T-helper 1 cell treated with Interleukin-12 subunit alpha and Interleukin-12 subunit beta and Interleukin-4 antibody, amounts not matched to agents 30 μg/mL and 1 μg/mL, for 36 hours (primary cell): Measurements from ENCODE around the gene TTR.

Experiments
- H3K27ac Mint-ChIP-seq: one replicate; pipeline ENCODE4 v1.8.0; 2021; ENCODE audit warnings: mild to moderate bottlenecking, mixed read lengths
- H3K27me3 Mint-ChIP-seq: one replicate; pipeline ENCODE4 v1.8.0; 2021; ENCODE audit warnings: low read depth, mixed read lengths
- H3K36me3 Mint-ChIP-seq: one replicate; pipeline ENCODE4 v1.8.0; 2021; ENCODE audit warnings: low read depth, mixed read lengths
- H3K4me1 Mint-ChIP-seq: one replicate; pipeline ENCODE4 v1.8.0; 2021; ENCODE audit warnings: low read depth, mixed read lengths
- H3K4me3 Mint-ChIP-seq: one replicate; pipeline ENCODE4 v1.8.0; 2021; ENCODE audit warnings: mild to moderate bottlenecking, moderate library complexity, mixed read lengths
- H3K9me3 Mint-ChIP-seq: one replicate; pipeline ENCODE4 v1.8.0; 2021; ENCODE audit warnings: mixed read lengths

The TTR gene

GRCh38 chr18:31592506-31593157 lies 955 bp downstream of the TTR start:
- H3K27ac Mint-ChIP-seq = no peak overlapping the region
- H3K27me3 Mint-ChIP-seq = peaks cover 7% of the 10 kb centered on the region
- no peaks in the 10 kb centered on the region for H3K36me3 Mint-ChIP-seq
- H3K9me3 Mint-ChIP-seq = no peaks in the 10 kb centered on the region
- no peaks in the 10 kb centered on the region for H3K4me1 Mint-ChIP-seq
- no peak overlapping the region for H3K4me3 Mint-ChIP-seq

- Mint-ChIP-seq H3K27ac (no peak overlapping the region), H3K9me3 (no peaks in the 10 kb centered on the region), H3K27me3 (peaks cover 7% of the 10 kb centered on the region), H3K4me1 (no peaks in the 10 kb centered on the region), H3K36me3 (no peaks in the 10 kb centered on the region), H3K4me3 (no peak overlapping the region)
Measured at GRCh38 chr18:31595121-31595771, 3.6 kb downstream of the TTR start.

GRCh38 chr18:31596081-31596872 lies 4.6 kb downstream of the TTR start:
- H3K27me3 Mint-ChIP-seq = peaks cover 5% of the 10 kb centered on the region
- H3K36me3 Mint-ChIP-seq = no peaks in the 10 kb centered on the region
- H3K9me3 Mint-ChIP-seq = no peaks in the 10 kb centered on the region
- H3K4me3 Mint-ChIP-seq = no peak overlapping the region
- no peak overlapping the region for H3K27ac Mint-ChIP-seq
- no peaks in the 10 kb centered on the region for H3K4me1 Mint-ChIP-seq

GRCh38 chr18:31598021-31598805 lies 6.5 kb downstream of the TTR start:
- Mint-ChIP-seq H3K27me3 (no peaks in the 10 kb centered on the region), H3K4me3 (no peak overlapping the region), H3K36me3 (no peaks in the 10 kb centered on the region), H3K4me1 (no peaks in the 10 kb centered on the region), H3K9me3 (no peaks in the 10 kb centered on the region), H3K27ac (no peak overlapping the region)

GRCh38 chr18:31603315-31603714 lies 11.6 kb downstream of the TTR start:
- Mint-ChIP-seq H3K27ac (no peak overlapping the region), H3K27me3 (no peaks in the 10 kb centered on the region), H3K36me3 (no peaks in the 10 kb centered on the region), H3K9me3 (no peaks in the 10 kb centered on the region), H3K4me3 (no peak overlapping the region), H3K4me1 (no peaks in the 10 kb centered on the region)

- Mint-ChIP-seq H3K4me3 (no peak overlapping the region), H3K9me3 (no peaks in the 10 kb centered on the region), H3K27me3 (no peaks in the 10 kb centered on the region), H3K4me1 (no peaks in the 10 kb centered on the region), H3K36me3 (no peaks in the 10 kb centered on the region), H3K27ac (no peak overlapping the region)
Measured at GRCh38 chr18:31606265-31606664, 14.6 kb downstream of the TTR start.

- H3K27ac Mint-ChIP-seq = no peak overlapping the region
- H3K4me3 Mint-ChIP-seq = no peak overlapping the region
- H3K27me3 Mint-ChIP-seq = no peaks in the 10 kb centered on the region
- no peaks in the 10 kb centered on the region for H3K9me3 Mint-ChIP-seq
- no peaks in the 10 kb centered on the region for H3K4me1 Mint-ChIP-seq
- no peaks in the 10 kb centered on the region for H3K36me3 Mint-ChIP-seq
Measured at GRCh38 chr18:31607384-31607783, 15.7 kb downstream of the TTR start.

- H3K27ac Mint-ChIP-seq = no peak overlapping the region
- H3K27me3 Mint-ChIP-seq = no peaks in the 10 kb centered on the region
- no peaks in the 10 kb centered on the region for H3K36me3 Mint-ChIP-seq
- H3K4me3 Mint-ChIP-seq = no peak overlapping the region
- no peaks in the 10 kb centered on the region for H3K4me1 Mint-ChIP-seq
- no peaks in the 10 kb centered on the region for H3K9me3 Mint-ChIP-seq
Measured at GRCh38 chr18:31609886-31610285, 18.2 kb downstream of the TTR start.

- Mint-ChIP-seq H3K36me3 (no peaks in the 10 kb centered on the region), H3K27me3 (no peaks in the 10 kb centered on the region), H3K4me1 (no peaks in the 10 kb centered on the region), H3K27ac (no peak overlapping the region), H3K9me3 (no peaks in the 10 kb centered on the region), H3K4me3 (no peak overlapping the region)
Measured at GRCh38 chr18:31610286-31611205, 18.9 kb downstream of the TTR start.

- H3K9me3 Mint-ChIP-seq = no peaks in the 10 kb centered on the region
- no peaks in the 10 kb centered on the region for H3K36me3 Mint-ChIP-seq
- H3K27ac Mint-ChIP-seq = no peak overlapping the region
- H3K4me1 Mint-ChIP-seq = no peaks in the 10 kb centered on the region
- H3K27me3 Mint-ChIP-seq = no peaks in the 10 kb centered on the region
- H3K4me3 Mint-ChIP-seq = no peak overlapping the region
Measured at GRCh38 chr18:31611511-31611910, 19.8 kb downstream of the TTR start.

GRCh38 chr18:31612124-31612523 lies 20.4 kb downstream of the TTR start:
- Mint-ChIP-seq H3K27ac (no peak overlapping the region), H3K4me1 (no peaks in the 10 kb centered on the region), H3K4me3 (no peak overlapping the region), H3K27me3 (no peaks in the 10 kb centered on the region), H3K36me3 (no peaks in the 10 kb centered on the region), H3K9me3 (no peaks in the 10 kb centered on the region)

GRCh38 chr18:31614044-31614443 lies 22.4 kb downstream of the TTR start:
- H3K27me3 Mint-ChIP-seq = no peaks in the 10 kb centered on the region

GRCh38 chr18:31616586-31616985 lies 24.9 kb downstream of the TTR start:
- Mint-ChIP-seq H3K27me3 (no peaks in the 10 kb centered on the region), H3K4me3 (no peak overlapping the region), H3K9me3 (no peaks in the 10 kb centered on the region), H3K4me1 (no peaks in the 10 kb centered on the region), H3K36me3 (no peaks in the 10 kb centered on the region), H3K27ac (no peak overlapping the region)

More at GRCh38 chr18:31614044-31614443, 22.4 kb downstream of the TTR start:
- no peaks in the 10 kb centered on the region for H3K36me3 Mint-ChIP-seq
- H3K9me3 Mint-ChIP-seq = no peaks in the 10 kb centered on the region
- H3K4me1 Mint-ChIP-seq = no peaks in the 10 kb centered on the region
- H3K4me3 Mint-ChIP-seq = no peak overlapping the region
- H3K27ac Mint-ChIP-seq = no peak overlapping the region
